ENCODE measurements around the gene NTM. TPM values are rescaled to one million over a fixed set of nuclear protein-coding genes. Genes with fewer than 3 reads are reported as not detected.

The NTM gene
- total and polyA plus RNA-seq, 2 donors (not counting 1 experiment from before 2014, with no cell fraction given), result 12.3 to 28.6 TPM

DNA sequence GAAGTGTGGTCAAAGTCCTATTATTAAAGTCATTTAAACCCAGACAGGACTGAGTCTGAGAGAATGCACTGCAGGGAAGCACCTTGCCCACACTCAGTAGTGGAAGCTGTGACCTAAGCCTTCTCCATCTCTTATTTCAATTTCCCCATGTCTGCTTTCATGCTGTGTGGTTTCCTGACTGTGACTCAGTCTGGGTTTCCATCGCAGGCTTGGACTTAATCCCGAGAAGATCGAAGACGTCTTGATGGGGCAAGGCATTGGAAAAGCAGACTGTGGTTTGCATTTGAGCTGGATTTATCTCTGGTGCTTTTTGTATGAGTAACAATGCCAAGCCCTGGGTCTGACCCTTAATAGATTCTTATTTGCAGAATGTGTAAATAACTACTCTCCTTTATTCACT is 238.9 kb downstream of the NTM start:
- no peaks in the 10 kb centered on the region for H3K36me3 ChIP-seq (ENCODE audit: control insufficient read depth, insufficient read depth, low read length)
- no peaks in the 10 kb centered on the region for H3K4me1 ChIP-seq (ENCODE audit: control insufficient read depth, extremely low read depth, insufficient read depth, low read length)
- no peaks in the 10 kb centered on the region for H4K20me1 ChIP-seq (ENCODE audit: control insufficient read depth, extremely low read depth, insufficient read depth, low read length)
- peak; percentile 86 to 100 for DNase-seq (ENCODE audit: low read depth in 2 of 2)
- H3K9me3 ChIP-seq (ENCODE audit: control insufficient read depth, insufficient read depth, low read depth, low read length), result no peaks in the 10 kb centered on the region
- H3K4me2 ChIP-seq (ENCODE audit: extremely low read depth, insufficient read depth, low read length), result no peak overlapping the region
- H3K79me2 ChIP-seq (ENCODE audit: control insufficient read depth, insufficient read depth, low read length), result no peaks in the 10 kb centered on the region
- H2AFZ ChIP-seq (ENCODE audit: low read length), result no peak overlapping the region
- H3K27me3 ChIP-seq (ENCODE audit: control insufficient read depth, insufficient read depth, low read length), result no peaks in the 10 kb centered on the region
- no peak overlapping the region for H3K9ac ChIP-seq (ENCODE audit: insufficient read depth, low read length)
- TF ChIP-seq EZH2 (IDR thresholded peaks at IDR 0.05; ENCODE audit: low read length, missing control alignments), result no peak
- TF ChIP-seq, protein P1, sequence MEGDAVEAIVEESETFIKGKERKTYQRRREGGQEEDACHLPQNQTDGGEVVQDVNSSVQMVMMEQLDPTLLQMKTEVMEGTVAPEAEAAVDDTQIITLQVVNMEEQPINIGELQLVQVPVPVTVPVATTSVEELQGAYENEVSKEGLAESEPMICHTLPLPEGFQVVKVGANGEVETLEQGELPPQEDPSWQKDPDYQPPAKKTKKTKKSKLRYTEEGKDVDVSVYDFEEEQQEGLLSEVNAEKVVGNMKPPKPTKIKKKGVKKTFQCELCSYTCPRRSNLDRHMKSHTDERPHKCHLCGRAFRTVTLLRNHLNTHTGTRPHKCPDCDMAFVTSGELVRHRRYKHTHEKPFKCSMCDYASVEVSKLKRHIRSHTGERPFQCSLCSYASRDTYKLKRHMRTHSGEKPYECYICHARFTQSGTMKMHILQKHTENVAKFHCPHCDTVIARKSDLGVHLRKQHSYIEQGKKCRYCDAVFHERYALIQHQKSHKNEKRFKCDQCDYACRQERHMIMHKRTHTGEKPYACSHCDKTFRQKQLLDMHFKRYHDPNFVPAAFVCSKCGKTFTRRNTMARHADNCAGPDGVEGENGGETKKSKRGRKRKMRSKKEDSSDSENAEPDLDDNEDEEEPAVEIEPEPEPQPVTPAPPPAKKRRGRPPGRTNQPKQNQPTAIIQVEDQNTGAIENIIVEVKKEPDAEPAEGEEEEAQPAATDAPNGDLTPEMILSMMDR (conservative IDR thresholded peaks at IDR 0.05 in 1 of 2, IDR thresholded peaks at IDR 0.05 in 1 of 2; ENCODE audit: low read depth in 1 of 2, low read length in 2 of 2), result no peak
- H3K4me3 ChIP-seq (replicated peaks in 1 of 4; ENCODE audit: control extremely low read depth in 1 of 4, insufficient read depth in 1 of 4, low read depth in 3 of 4, low read length in 4 of 4), result no peak overlapping the region
- no peak overlapping the region for H3K27ac ChIP-seq (ENCODE audit: insufficient read depth, low read length)

DNA sequence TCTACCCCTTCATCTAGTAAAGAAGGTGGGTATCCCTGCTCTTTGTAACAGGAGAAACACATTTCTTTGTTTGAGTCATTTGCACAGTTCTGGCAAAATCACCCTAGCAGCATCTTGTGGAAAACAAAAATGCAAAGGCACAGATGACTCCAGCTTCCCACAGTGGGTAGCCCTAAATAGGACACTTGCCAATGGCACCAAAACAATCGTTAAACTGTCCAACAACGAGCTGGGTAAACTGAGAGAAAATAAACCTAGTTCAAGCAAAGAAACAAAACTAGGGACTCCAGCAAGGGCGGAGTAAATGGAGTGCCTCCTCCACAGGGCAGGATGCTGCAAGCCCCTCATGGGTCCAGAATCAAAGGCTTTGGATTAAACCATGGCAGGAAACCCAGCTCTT is 239.5 kb downstream of the NTM start:
- TF ChIP-seq EZH2 (IDR thresholded peaks at IDR 0.05; ENCODE audit: low read length, missing control alignments), result no peak
- TF ChIP-seq, protein P1 (conservative IDR thresholded peaks at IDR 0.05 in 1 of 2, IDR thresholded peaks at IDR 0.05 in 1 of 2; ENCODE audit: low read depth in 1 of 2, low read length in 2 of 2), result no peak
- Histone ChIP-seq H4K20me1 (ENCODE audit: control insufficient read depth, extremely low read depth, insufficient read depth, low read length) (no peaks in the 10 kb centered on the region), H3K4me3 (replicated peaks in 1 of 4; ENCODE audit: control extremely low read depth in 1 of 4, insufficient read depth in 1 of 4, low read depth in 3 of 4, low read length in 4 of 4) (no peak overlapping the region), H3K4me2 (ENCODE audit: extremely low read depth, insufficient read depth, low read length) (no peak overlapping the region), H3K27ac (ENCODE audit: insufficient read depth, low read length) (no peak overlapping the region), H3K9ac (ENCODE audit: insufficient read depth, low read length) (no peak overlapping the region), H3K36me3 (ENCODE audit: control insufficient read depth, insufficient read depth, low read length) (no peaks in the 10 kb centered on the region), H2AFZ (ENCODE audit: low read length) (no peak overlapping the region), H3K4me1 (ENCODE audit: control insufficient read depth, extremely low read depth, insufficient read depth, low read length) (no peaks in the 10 kb centered on the region), H3K79me2 (ENCODE audit: control insufficient read depth, insufficient read depth, low read length) (no peaks in the 10 kb centered on the region), H3K27me3 (ENCODE audit: control insufficient read depth, insufficient read depth, low read length) (no peaks in the 10 kb centered on the region), H3K9me3 (ENCODE audit: control insufficient read depth, insufficient read depth, low read depth, low read length) (no peaks in the 10 kb centered on the region)
- DNase-seq (ENCODE audit: low read depth in 2 of 2), result peak in 1 of 2 donors; percentile 75

DNA sequence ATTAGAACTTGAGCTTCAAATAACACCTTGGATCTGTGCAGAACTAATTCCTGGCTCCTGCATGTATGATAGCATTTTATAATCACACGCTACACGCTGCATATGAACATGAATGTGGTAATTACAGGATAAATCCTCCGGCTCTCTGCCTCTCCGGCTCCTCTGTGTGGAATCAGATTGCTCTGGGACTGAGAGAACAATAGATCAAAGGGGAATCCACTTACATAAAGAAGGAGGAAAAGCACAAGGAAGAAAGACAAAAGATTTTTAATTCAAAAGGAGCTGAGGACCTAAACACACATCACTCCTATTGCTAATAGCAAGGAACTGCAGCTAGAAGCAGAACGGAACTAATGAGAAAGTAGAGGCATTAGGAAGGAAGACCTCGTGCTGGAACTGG is 240.9 kb downstream of the NTM start:
- Histone ChIP-seq H3K4me2 (ENCODE audit: extremely low read depth, insufficient read depth, low read length) (no peak overlapping the region), H3K27ac (ENCODE audit: insufficient read depth, low read length) (no peak overlapping the region), H2AFZ (ENCODE audit: low read length) (no peak overlapping the region), H3K4me1 (ENCODE audit: control insufficient read depth, extremely low read depth, insufficient read depth, low read length) (no peaks in the 10 kb centered on the region), H3K27me3 (ENCODE audit: control insufficient read depth, insufficient read depth, low read length) (no peaks in the 10 kb centered on the region), H4K20me1 (ENCODE audit: control insufficient read depth, extremely low read depth, insufficient read depth, low read length) (no peaks in the 10 kb centered on the region), H3K79me2 (ENCODE audit: control insufficient read depth, insufficient read depth, low read length) (no peaks in the 10 kb centered on the region), H3K36me3 (ENCODE audit: control insufficient read depth, insufficient read depth, low read length) (no peaks in the 10 kb centered on the region), H3K9ac (ENCODE audit: insufficient read depth, low read length) (no peak overlapping the region), H3K9me3 (ENCODE audit: control insufficient read depth, insufficient read depth, low read depth, low read length) (no peaks in the 10 kb centered on the region), H3K4me3 (replicated peaks in 1 of 4; ENCODE audit: control extremely low read depth in 1 of 4, insufficient read depth in 1 of 4, low read depth in 3 of 4, low read length in 4 of 4) (no peak overlapping the region)
- no peak for DNase-seq (ENCODE audit: low read depth in 2 of 2)
- TF ChIP-seq, protein P1 (conservative IDR thresholded peaks at IDR 0.05 in 1 of 2, IDR thresholded peaks at IDR 0.05 in 1 of 2; ENCODE audit: low read depth in 1 of 2, low read length in 2 of 2), result no peak
- TF ChIP-seq EZH2 (IDR thresholded peaks at IDR 0.05; ENCODE audit: low read length, missing control alignments), result no peak
